ENCODE data around the gene MAGIX.
"Not testable (repeated sequence)": the region's sequence is repeated elsewhere in the genome, so short reads cannot be mapped to it uniquely, and the experiment has no call there.

The MAGIX gene

DNA sequence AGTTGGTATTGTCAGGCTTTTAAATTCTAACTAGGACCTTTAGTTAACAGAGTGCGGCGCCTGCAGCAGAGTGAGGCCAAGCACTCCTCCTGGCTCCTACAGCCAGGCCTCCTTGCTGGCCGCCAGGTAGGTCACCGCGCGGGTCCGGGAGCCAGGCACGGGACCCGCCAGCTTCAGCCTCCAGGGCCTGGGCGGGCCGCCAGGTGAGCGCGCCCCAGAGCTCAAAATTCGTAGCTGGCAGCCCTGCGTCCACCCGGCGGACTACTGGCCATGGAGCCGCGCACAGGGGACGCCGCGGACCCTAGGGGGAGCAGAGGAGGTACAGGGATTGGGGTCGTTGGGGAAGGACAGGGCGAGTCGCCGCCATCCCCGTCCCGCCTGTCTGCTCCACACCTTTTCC lies at the start of gene MAGIX:
TSS of gene MAGIX (plus strand) at position 139 of the 400 bp plus-strand sequence. CDS start at position 271, 132 bp downstream.
- no peak for DNase-seq

DNA sequence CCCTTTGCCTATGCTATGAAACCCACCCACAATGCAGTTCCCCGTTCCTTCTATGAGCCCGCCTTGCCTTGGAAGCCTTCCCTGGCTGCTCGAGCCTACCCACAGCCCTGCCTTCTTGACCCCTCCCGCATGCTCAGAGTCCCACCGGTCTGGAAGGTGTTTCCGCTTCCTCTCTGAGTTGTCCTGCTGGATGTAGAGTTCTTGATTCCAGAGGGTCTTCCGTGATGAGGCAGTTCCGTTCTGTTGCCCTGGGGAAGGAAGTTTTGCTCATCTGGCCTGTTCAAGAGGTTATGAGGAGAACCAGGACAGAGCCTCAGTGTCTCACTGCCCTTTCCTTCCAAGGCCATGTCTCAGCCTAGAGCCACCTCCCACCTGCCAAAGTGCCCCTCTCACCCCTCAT lies 46.5 kb upstream of the MAGIX start:
- no peak for DNase-seq

DNA sequence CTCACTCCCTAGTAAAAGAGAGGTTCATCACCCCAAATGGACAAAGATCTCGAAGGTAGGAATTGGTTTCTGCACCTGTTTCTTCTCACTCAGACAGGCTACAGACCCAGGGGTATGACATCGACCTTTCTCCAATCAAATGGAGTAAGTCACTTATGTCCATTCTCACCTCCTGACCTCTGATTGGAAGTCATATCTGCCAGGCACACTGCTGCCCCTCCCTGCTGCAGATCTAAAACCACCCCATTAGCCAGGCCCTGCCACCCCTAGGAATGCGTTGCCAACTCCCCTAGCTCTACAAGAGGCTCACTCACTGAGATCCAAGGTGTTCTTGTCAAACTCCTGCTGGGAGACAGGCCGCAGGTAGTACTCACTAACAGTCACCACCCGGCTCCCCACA lies 45.8 kb upstream of the MAGIX start:
- no peak for DNase-seq

DNA sequence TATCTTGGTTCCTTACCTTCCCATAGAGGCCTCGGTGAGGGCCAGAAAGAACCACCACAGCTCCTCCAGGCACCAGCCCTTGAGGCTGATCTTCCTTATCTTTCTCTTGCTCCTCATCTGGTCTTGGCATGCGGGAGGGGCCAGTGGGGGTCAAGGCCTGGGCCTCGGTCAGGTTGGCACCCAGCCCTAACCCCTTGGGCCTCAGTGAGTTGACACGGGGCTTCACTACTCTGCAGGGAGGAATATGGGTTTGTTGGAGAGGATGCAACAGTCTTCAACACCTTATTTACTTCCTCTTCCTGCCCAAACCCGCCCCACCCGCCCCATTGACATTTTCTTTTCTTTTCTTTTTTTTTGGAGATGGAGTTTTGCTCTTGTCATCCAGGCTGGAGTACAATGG lies 45.0 kb upstream of the MAGIX start:
- DNase-seq, result no peak

DNA sequence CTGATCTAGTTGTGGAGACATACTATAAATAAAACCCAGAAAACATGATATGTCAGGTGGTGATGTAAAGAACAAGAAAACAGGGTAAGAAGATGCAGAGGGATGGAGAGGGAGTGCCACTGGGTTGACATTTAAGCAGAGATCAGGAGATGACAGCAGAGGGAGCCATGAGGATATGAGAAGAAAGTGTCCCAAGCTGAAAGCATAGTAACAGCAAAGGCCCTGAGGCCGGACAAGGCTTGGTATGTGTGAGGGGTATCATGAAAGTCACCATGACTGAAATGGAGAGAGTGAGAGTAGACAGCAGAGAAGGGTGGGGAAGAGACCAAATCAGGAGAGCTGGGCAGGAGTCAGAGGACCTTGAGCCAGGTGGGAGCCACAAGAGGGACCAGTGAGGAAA lies 42.5 kb upstream of the MAGIX start:
- no peak for DNase-seq

DNA sequence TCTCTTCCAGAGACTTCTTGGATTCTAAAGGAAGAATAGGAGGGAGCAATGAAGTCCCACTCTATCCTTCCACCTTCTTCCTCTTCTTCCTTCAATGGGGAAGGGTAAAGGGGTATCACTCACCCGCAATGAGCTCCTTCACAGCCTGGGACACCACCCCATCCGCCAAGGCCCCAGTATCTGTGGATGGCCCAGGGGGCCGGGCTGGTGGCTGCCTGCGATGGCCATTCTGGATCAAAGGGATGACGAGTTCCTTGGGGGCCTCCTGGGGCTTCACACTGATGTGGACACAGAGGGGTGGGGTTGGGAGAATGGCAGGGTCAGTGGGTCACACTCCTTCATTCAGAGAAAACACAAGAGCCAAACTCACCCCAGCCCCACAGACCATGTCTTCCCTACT lies 40.1 kb upstream of the MAGIX start:
- DNase-seq, result no peak

DNA sequence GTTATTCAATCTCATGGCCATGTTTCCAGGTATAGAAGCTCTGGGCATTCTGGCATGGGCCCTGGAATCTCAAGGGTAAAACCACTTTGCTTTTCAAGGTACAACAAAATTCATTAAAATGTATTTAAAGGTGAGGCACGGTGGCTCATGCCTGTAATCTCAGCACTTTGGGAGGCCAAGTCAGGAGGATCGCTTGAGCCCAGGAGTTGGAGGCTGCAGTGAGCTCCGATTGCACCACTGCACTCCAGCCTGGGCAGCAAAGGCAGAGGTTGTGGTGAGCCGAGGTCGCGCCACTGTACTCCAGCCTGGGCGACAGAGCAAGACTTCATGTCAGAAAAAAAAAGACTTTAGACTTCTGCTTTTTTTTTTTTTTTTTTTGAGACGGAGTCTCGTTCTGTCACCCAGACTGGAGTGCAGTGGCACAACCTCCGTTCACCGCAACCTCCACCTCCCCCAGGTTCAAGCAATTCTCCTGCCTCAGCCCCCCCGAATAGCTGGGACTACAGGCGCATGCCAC lies 34.8 kb upstream of the MAGIX start:
- not testable (repeated sequence) for DNase-seq

DNA sequence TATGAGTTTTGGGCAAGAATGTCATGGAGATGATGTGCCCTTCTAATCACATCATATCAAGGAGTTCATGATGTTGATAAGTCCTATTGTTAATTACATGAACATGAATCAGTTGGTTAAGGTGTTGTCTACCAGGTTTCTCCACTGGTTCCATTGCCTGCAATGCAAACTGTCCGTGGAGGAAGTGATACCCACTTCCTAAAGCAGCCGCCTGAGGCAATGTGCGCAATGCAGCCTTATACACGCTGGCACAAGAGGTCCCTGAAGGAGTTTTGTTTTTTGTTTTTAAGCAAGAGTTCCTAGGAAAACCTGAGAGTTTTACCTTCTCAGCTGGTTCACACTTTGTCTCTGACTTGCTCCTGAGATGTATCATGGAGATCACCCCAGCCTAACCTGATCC lies 33.1 kb upstream of the MAGIX start:
- no peak for DNase-seq

DNA sequence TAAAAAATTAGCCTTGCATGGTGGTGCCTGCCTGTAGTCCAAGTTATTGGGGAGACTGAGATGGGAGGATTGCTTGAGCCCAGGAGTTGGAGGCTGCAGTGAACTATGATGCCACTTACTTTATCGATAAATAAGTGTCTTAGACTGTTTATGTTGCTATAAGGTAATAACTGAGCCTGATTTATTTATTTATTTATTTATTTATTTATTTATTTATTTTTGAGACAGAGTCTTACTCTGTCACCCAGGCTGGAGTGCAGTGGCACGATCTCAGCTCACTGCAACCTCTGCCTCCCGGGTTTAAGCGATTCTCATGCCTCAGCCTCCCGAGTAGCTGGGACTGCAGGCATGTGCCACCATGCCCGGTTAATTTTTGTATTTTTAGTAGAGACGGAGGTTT lies 30.3 kb upstream of the MAGIX start:
- DNase-seq, result not testable (repeated sequence)

DNA sequence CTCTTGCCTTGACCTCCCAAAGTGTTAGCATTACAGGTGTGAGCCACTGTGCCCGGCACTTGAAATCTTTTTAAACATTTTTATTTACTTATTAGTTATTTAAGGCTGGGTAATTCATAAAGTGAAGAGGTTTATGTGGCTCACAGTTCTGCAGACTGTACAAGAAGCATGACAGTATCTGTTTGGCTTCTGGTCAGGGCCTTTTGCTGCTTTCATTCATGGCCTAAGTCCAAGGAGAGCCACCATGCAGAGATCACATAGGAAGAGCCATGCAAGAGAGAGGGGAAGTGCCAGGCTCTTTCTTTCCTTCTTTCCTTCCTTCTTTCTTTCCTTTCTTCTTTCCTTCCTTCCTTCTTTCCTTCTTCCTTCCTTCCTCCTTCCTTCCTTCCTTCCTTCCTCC lies 28.8 kb upstream of the MAGIX start:
- no peak for DNase-seq

DNA sequence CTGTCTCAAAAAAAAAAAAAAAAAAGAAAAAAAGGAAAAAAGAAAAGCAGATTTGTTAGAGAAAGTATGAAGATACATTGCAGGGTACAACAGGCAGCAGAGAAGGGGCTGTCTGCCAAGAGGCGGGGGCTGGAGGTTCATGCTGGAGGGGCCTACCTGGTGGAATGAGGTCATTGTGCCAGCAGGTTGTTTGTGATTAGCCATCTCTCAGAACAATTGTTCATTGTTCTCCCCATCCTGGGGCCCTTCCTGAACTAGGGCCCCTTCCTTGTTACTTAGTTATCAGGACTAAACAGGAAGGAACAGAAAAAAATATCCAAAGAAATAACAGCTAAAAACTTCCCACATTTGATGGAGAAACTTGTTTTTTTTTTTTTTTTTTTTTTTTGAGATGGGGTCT lies 25.1 kb upstream of the MAGIX start:
- no peak for DNase-seq

DNA sequence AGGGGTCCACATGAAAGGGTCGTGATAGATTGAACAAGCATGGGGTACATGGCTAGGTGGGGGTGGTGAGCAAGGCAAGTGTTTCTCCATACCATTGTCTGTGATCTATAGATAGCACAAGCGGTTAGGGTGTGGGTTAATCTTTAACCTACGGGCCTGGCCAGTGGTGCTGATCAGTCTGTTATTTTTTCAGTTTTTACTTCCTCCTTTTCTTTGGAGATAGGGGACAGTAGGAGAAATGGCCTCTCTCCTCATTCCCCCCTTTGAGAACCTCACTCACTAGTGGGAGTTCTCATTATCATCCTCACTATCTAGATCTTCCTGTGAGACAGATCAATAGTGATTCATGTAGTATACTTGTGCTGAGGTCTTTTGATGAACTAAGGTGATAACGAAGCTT lies 22.8 kb upstream of the MAGIX start:
- no peak for DNase-seq

DNA sequence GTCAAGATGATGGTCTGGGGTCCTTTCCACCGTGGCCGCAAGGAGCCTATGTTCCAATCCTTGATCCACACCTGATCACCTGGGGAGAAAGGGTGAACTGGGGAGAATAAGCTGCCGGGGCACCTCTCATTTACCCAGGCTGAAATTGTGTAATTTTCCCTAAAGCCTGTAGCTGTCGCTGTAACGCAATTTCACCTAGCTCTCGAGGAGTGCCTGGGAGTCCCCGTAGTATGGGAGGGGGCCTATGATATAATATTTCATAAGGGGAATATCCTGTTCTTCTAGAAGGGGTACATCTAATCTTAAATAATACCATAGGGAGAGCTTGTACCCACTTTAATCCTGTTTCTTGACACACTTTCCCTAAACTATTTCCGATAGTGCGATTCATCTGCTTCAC lies 20.3 kb upstream of the MAGIX start:
- DNase-seq, result not testable (repeated sequence)

DNA sequence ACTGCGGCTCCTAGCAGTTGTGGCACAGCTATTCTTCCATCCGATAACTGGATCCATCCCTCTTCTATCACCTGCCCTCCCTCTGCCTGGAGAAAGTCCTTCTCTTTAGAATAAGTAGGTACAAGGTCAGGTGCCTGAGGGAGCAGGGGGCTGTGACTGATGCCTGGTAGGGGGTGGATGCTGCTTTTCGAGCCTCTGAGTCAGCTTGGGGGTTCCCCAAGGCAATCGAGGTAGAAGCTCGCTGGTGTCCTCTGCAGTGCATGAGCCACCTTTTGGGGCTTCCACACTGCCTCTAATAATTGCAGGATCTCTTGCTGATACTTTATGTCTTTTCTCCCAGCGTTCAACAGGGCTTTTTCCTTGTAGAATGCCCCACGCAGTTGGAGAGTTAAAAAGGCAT lies 19.4 kb upstream of the MAGIX start:
- not testable (repeated sequence) for DNase-seq

DNA sequence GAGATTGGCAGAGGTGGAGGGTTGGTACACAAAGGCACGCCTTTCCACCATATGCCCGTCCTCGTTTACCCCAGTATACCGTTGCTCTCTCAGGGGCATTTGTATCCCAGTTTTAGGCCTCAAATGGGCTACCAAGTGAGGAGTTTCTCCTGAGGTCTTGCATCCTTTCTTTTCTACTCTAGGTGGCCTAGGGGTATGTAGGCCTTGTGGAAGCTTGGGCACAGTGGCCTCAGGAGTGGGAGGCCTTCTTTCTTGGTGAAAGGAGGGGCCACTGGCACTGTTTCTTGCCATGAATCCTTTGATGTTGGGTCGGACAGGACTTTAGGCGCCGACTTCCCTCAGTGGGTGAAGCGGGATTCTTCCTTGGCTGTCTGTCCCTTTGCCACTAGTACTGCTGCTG lies 15.3 kb upstream of the MAGIX start:
- DNase-seq, result no peak

DNA sequence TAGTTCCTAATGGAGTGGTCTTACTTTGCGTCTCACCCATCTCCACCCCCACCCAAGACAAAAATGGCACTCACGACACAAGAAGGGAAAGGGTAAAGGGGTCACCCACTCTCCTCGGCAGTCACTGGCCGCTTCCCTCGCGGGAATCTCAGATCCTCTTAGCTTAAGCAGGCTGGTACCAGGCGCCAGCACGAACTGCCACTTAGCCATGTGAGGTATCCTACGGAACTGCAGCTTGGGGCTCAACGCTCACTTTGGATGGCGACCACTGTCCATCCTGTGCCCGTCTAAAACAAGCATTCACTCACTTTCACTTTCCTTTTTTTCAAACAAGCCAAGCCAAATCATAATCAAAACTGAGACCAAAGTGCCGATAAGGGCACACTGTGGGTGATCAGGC lies 14.6 kb upstream of the MAGIX start:
- DNase-seq, result no peak

DNA sequence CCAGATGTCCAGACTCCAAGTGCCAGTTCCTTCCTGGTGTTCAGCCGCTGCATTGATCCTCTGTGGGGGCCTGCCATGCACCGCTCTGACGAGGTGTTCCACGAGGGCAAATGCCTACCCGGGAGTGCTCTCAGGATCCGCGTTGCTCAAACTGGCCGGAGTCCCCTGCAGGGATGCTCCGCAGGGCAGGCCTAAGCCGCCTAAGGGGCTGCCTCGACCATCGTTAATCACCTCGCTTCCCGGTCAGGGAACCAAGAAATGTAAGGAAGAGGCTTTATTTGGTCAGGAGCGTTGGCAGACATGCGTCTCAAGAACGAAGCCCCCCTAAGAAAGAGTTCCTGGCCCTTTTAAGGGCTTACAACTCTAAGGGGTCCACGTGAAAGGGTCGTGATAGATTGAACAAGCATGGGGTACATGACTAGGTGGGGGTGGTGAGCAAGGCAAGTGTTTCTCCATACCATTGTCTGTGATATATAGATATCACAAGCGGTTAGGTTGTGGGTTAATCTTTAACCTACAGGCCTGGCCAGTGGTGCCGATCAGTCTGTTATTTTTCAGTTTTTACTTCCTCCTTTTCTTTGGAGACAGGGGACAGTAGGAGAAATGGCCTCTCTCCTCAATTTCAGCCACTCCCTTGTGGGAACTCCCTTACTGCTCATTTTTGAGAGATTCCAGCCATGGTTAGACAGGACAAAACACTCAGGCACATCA lies 14.0 kb upstream of the MAGIX start:
- DNase-seq, result not testable (repeated sequence)

DNA sequence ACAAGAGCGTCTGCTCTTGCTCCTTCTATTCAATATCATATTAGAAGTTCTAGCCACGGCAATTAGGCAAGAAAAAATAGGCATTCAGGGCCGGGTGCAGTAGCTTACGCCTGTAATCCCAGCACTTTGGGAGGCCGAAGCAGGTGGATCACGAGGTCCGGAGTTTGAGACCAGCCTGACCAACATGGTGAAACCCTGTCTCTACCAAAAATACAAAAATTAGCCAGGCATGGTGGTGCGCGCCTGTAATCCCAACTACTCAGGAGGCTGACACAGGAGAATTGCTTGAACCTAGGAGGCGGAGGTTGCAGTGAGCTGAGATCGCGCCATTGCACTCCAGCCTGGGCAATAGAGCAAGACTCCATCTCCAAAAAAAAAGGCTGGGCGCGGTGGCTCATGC lies 13.3 kb upstream of the MAGIX start:
- DNase-seq, result not testable (repeated sequence)

DNA sequence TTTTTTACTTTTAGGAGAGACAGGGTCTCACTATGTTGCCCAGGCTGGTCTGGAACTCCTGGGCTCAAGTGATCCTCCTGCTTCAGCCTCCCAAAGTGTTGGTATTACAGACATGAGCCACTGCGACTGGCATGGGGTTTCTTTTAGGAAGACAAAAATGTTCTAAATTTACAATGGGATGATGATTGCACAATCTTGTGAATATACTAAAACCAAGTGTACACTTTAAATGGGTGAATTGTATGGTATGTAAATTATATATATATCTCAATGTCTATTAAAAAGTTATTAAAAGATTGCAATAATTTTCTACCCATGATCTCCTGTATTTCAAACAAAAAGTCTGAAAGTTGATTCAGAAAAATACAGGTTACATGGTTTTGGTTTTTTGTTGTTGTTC lies 9.1 kb upstream of the MAGIX start:
- no peak for DNase-seq

DNA sequence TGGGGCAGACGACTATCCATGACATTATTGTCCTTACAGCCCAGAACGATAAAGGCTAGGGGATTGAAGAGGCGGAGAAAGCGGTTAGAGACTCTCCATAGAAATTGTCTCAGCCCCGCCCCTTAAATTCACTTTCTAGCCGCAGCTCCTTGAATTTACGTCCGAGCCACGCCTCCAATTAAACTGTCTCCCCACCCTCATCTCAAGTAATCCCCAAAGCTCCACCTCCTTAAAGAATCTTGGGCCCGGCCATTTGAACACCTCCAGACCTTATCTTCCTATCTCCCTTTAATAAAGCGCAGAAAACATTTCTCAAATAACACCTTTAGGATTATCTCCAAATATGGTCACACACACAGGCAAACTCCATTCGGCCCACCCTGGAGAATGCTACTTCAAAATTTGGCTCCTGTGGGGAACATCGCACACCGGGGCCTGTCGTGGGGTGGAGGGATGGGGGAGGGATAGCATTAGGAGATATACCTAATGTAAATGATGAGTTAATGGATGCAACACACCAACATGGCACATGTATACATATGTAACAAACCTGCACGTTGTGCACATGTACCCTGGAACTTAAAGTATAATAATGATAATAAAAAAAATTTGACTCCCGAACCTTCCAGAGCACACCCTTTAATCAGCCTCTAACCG lies 7.2 kb upstream of the MAGIX start:
- DNase-seq, result peak; percentile 37

DNA sequence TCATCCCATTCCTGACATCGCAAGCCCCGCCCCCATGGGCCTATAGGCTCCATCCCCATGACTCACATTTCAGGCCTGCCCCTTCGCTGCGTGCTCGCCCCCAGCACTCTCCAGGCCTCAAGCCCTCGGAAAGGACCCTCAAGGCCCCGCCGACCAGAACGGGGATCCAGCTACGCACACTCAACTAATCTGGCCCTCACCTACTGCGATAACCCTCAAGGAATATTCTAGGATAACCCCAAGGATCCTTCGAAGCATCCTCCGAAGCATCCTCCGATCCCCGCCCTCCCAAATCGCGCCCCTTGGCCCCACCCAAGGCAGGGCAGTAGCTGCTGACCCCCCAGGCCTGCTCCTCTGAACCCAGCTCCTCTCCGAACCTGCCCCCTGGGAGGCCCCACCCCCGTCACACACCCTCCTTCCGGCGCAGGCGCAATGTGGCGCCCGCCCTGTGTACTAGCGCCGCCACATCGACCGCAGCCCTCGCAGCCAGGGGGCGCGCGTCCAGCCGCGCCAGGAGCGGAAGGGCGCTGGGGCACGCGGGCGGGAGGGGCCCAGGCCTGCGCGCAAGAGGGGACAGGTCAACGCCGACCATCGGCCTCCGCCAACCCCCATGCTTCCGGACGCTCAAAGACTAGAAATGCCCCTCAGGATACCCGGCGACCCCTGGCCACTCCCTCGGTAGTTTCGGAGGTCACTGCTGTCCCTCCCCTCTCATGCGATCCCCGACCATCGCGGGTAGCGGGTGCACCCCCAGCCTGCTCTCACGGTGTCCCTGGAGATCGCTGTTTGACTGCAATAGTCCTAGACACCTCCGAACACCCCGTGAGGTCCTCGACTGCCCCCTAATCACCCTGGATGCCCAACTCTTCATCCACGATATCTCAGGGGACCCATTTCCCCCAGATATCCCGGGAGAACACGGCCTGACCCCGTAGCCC lies 6.4 kb upstream of the MAGIX start:
- peak; percentile 75 for DNase-seq

DNA sequence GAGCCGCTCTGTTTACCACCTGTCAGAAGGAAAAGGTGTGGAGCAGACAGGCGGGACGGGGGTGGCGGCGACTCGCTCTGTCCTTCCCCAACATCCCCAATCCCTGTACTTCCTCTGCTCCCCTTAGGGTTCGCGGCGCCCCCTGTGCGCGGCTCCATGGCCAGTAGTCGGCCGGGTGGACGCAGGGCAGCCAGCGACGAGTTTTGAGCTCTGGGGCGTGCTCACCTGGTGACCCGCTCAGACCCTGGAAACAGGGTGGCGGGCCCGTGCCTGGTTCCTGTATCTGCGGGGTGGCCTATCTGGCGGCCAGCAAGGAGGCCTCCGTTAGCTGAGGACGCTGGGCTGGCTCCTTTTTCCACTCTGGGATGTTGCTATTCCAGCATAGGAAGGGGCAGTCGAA lies 5.4 kb upstream of the MAGIX start:
- no peak for DNase-seq

DNA sequence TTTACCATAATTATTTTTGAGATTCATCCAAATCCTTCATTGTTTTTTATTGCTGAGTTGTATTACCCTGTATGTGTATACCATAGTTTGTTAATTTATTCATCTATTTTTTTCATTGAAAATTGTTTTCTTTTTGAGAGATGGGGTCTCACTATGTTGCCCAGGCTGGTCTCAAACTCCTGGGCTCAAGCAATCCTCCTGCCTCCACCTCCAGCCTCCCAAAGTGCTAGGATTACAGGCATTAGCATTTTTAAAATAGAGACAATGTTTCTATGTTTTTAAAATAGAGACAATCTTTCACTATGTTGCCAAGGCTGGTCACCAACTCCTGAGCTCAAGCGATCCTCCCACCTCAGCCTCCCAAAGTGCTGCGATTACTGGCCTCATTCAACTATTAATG lies 1.6 kb upstream of the MAGIX start:
- DNase-seq, result no peak

DNA sequence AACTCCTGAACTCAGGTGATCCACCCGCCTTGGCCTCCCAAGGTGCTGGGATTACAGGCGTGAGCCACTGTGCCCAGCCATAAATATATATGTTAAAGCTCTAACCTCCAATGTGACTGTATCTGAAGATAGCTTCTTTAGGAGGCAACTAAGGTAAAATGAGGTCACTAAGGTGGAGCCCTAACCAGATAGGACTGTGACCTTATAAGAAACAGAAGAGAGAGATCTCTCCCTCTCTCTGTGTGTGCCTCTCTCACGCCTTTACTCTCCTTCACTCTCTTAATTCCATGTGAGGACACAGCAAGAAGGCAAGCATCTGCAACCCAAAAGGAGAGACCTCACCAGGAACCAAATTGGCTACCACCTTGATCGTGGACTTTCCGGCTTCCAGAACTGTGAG lies 926 bp upstream of the MAGIX start:
- DNase-seq, result no peak

Measured in NCI-H510A (cell line).